Smooth muscle cell (in vitro differentiated cells): ENCODE results near the gene ST6GALNAC5. TPM values are rescaled to one million over a fixed set of nuclear protein-coding genes. Genes with fewer than 3 reads are reported as not detected.

Source experiments
- DNase-seq: peaks from one replicate; lab custom pipeline; 2025; ENCODE audit not compliant: unreplicated experiment; lab: John Stamatoyannopoulos, UW
- H2AFZ ChIP-seq: fragments of 200-600 bp; sonication (generic); 2 replicates; pipeline ENCODE4 v1.6.0; 2016; ENCODE audit warnings: antibody characterized with exemption, low read depth, mild to moderate bottlenecking
- H3F3A ChIP-seq: fragments of 200-600 bp; sonication (generic); 2 replicates; pipeline ENCODE4 v1.6.0; 2017; ENCODE audit warnings: antibody characterized with exemption, low read depth
- H3K27ac ChIP-seq: fragments of 200-600 bp; sonication (generic); 2 replicates; pipeline ENCODE4 v1.5.1; 2016; ENCODE audit warnings: low read depth, mild to moderate bottlenecking
- H3K27me3 ChIP-seq: fragments of 200-600 bp; sonication (generic); 2 replicates; pipeline ENCODE4 v1.6.1; 2016; ENCODE audit warnings: low read depth, mild to moderate bottlenecking
- H3K36me3 ChIP-seq: fragments of 200-600 bp; sonication (generic); 2 replicates; pipeline ENCODE4 v1.5.1; 2016; ENCODE audit warnings: low read depth
- H3K4me1 ChIP-seq: fragments of 200-600 bp; sonication (generic); 2 replicates; pipeline ENCODE4 v1.5.1; 2016; ENCODE audit warnings: low read depth
- H3K4me2 ChIP-seq: fragments of 200-600 bp; sonication (generic); 2 replicates; pipeline ENCODE4 v1.6.0; 2016; ENCODE audit warnings: mild to moderate bottlenecking
- H3K4me3 ChIP-seq: fragments of 200-600 bp; sonication (generic); 2 replicates; pipeline ENCODE4 v1.5.1; 2016; ENCODE audit warnings: mild to moderate bottlenecking
- H3K79me2 ChIP-seq: fragments of 200-600 bp; sonication (generic); 2 replicates; pipeline ENCODE4 v1.6.0; 2016; ENCODE audit warnings: low read depth, mild to moderate bottlenecking
- H3K9ac ChIP-seq: fragments of 200-600 bp; sonication (generic); 2 replicates; pipeline ENCODE4 v1.6.0; 2016; ENCODE audit warnings: low read depth
- H3K9me3 ChIP-seq: fragments of 200-600 bp; sonication (generic); replicated peaks from 2 replicates; pipeline ENCODE4 v1.5.1; 2016; ENCODE audit warnings: low read depth
- H4K20me1 ChIP-seq: fragments of 200-600 bp; sonication (generic); 2 replicates; pipeline ENCODE4 v1.6.0; 2016; ENCODE audit warnings: low read depth
- WGBS: methylation state at CpG from one replicate; pipeline ENCODE4 v1.1.7; 2016; ENCODE audit warnings: low lambda C conversion rate; 5-methylcytosine and 5-hydroxymethylcytosine counted together
- microRNA-seq: library from miRNA; unstranded; fragments of <30 nt; microRNA quantifications from one replicate; pipeline ENCODE4, GENCODE V29; 2016; ENCODE audit warnings: borderline number of aligned reads
- polyA plus RNA-seq: library from polyadenylated mRNA; unstranded; fragments of >200 nt; fragmentation: Nextera tagmentation; extraction: Ambion mirVana; gene quantifications from 2 replicates; pipeline ENCODE4 v1.2.1, GENCODE V29; 2016
- small RNA-seq: library from RNA; depleted of rRNA; stranded (forward); fragments of <200 nt; gene quantifications from one replicate; pipeline ENCODE3, GENCODE V24; 2014
- total RNA-seq: library from RNA; depleted of rRNA; stranded (reverse); fragments of >200 nt; gene quantifications from 2 replicates; pipeline ENCODE4 v1.2.3, GENCODE V29; 2014
- TF ChIP-seq, protein P1 (sequence below): fragments of 200-600 bp; sonication (generic); IDR thresholded peaks from 2 replicates; pipeline ENCODE4 v1.5.1; 2017; ENCODE audit warnings: borderline replicate concordance, mild to moderate bottlenecking, antibody characterized with exemption; ENCODE audit not compliant: insufficient read depth, poor library complexity, severe bottlenecking

Gene ST6GALNAC5
- total and polyA plus RNA-seq, 2 experiments from 2014 or later: 24.9 to 38.8 TPM

DNA sequence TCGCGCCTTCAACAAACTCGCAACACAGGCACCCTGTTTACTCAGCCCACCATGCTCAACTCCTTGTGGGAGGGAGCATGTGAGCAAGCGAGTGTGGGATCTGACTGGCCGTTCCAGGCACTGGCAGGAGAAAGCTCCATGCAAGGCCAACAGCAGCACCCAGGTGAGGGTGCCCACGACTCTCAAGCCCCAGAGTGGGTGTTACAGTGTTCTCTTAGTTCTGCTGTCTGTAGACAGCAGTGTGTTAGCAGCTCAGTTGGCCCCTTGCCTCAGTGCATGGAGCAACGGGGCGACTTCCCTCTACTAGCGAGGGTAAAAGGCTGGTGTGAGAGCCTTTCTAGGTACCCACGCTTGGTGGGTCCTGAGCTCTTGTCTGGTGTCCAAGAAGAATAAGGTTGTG, 237.4 kb downstream of the ST6GALNAC5 start:
- Histone ChIP-seq H3K4me2 (no peak overlapping the region), H3K4me3 (no peak overlapping the region), H3K27me3 (no peaks in the 10 kb centered on the region), H2AFZ (no peak overlapping the region), H3K9me3 (no peaks in the 10 kb centered on the region), H3K36me3 (no peaks in the 10 kb centered on the region), H3K4me1 (no peaks in the 10 kb centered on the region), H3K9ac (no peak overlapping the region), H3K79me2 (no peaks in the 10 kb centered on the region), H3F3A (no peaks in the 10 kb centered on the region), H4K20me1 (no peaks in the 10 kb centered on the region), H3K27ac (no peak overlapping the region)
- DNase-seq: no peak
- TF ChIP-seq, protein P1, sequence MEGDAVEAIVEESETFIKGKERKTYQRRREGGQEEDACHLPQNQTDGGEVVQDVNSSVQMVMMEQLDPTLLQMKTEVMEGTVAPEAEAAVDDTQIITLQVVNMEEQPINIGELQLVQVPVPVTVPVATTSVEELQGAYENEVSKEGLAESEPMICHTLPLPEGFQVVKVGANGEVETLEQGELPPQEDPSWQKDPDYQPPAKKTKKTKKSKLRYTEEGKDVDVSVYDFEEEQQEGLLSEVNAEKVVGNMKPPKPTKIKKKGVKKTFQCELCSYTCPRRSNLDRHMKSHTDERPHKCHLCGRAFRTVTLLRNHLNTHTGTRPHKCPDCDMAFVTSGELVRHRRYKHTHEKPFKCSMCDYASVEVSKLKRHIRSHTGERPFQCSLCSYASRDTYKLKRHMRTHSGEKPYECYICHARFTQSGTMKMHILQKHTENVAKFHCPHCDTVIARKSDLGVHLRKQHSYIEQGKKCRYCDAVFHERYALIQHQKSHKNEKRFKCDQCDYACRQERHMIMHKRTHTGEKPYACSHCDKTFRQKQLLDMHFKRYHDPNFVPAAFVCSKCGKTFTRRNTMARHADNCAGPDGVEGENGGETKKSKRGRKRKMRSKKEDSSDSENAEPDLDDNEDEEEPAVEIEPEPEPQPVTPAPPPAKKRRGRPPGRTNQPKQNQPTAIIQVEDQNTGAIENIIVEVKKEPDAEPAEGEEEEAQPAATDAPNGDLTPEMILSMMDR: no peak
- WGBS: 97% methylated on average over 10 of the region's 10 CpGs

Small RNA genes within 50 kb of the gene (microRNA-seq; reads per million reads assigned to microRNA genes)
- not detected for gene MIR7156

Small RNA genes within 50 kb of the gene (small RNA-seq; reads per million reads assigned to genes)
- gene MIR7156: not detected
